NCI-H1092 (cell line): ENCODE measurements around the gene GPATCH2.

Source experiments
- DNase-seq: peaks from one replicate; lab custom pipeline; 2025; lab: John Stamatoyannopoulos, UW

The GPATCH2 gene

GRCh38 chr1:217577336-217577735 lies 53.6 kb downstream of the GPATCH2 start:
- no peak for DNase-seq

- no peak for DNase-seq
Measured at GRCh38 chr1:217574265-217574949, 56.5 kb downstream of the GPATCH2 start.

GRCh38 chr1:217569021-217569420 lies 61.9 kb downstream of the GPATCH2 start:
- no peak for DNase-seq

- no peak for DNase-seq
Measured at GRCh38 chr1:217568200-217568599, 62.7 kb downstream of the GPATCH2 start.

GRCh38 chr1:217564833-217565232 lies 66.1 kb downstream of the GPATCH2 start:
- DNase-seq, result no peak

- DNase-seq, result no peak
Measured at GRCh38 chr1:217564207-217564606, 66.7 kb downstream of the GPATCH2 start.

- no peak for DNase-seq
Measured at GRCh38 chr1:217563179-217563578, 67.7 kb downstream of the GPATCH2 start.

GRCh38 chr1:217562229-217562878 lies 68.5 kb downstream of the GPATCH2 start:
- no peak for DNase-seq

- no peak for DNase-seq
Measured at GRCh38 chr1:217561446-217561845, 69.4 kb downstream of the GPATCH2 start.

GRCh38 chr1:217554849-217555248 lies 76.0 kb downstream of the GPATCH2 start:
- no peak for DNase-seq

- DNase-seq, result no peak
Measured at GRCh38 chr1:217553949-217554509, 76.9 kb downstream of the GPATCH2 start.

- no peak for DNase-seq
Measured at GRCh38 chr1:217552339-217552951, 78.4 kb downstream of the GPATCH2 start.

- no peak for DNase-seq
Measured at GRCh38 chr1:217542837-217543236, 88.1 kb downstream of the GPATCH2 start.

GRCh38 chr1:217542136-217542777 lies 88.6 kb downstream of the GPATCH2 start:
- DNase-seq, result no peak

- no peak for DNase-seq
Measured at GRCh38 chr1:217540321-217540720, 90.6 kb downstream of the GPATCH2 start.

GRCh38 chr1:217539510-217539909 lies 91.4 kb downstream of the GPATCH2 start:
- peak; percentile 21 for DNase-seq

- no peak for DNase-seq
Measured at GRCh38 chr1:217535601-217536377, 95.1 kb downstream of the GPATCH2 start.

GRCh38 chr1:217534566-217534965 lies 96.3 kb downstream of the GPATCH2 start:
- no peak for DNase-seq

GRCh38 chr1:217528271-217528670 lies 102.6 kb downstream of the GPATCH2 start:
- DNase-seq, result no peak

- no peak for DNase-seq
Measured at GRCh38 chr1:217527151-217527550, 103.7 kb downstream of the GPATCH2 start.

GRCh38 chr1:217526636-217527035 lies 104.3 kb downstream of the GPATCH2 start:
- DNase-seq, result no peak
